ENCODE measurements around the gene FOCAD.

Gene FOCAD

GRCh38 chr9:20702570-20702969 lies 18.5 kb downstream of the FOCAD start:
- no peak for DNase-seq (ENCODE audit: low read depth)
- no peak overlapping the region for H3K4me3 ChIP-seq (ENCODE audit: control insufficient read depth, low read depth, low read length)
- TF ChIP-seq, protein P1, sequence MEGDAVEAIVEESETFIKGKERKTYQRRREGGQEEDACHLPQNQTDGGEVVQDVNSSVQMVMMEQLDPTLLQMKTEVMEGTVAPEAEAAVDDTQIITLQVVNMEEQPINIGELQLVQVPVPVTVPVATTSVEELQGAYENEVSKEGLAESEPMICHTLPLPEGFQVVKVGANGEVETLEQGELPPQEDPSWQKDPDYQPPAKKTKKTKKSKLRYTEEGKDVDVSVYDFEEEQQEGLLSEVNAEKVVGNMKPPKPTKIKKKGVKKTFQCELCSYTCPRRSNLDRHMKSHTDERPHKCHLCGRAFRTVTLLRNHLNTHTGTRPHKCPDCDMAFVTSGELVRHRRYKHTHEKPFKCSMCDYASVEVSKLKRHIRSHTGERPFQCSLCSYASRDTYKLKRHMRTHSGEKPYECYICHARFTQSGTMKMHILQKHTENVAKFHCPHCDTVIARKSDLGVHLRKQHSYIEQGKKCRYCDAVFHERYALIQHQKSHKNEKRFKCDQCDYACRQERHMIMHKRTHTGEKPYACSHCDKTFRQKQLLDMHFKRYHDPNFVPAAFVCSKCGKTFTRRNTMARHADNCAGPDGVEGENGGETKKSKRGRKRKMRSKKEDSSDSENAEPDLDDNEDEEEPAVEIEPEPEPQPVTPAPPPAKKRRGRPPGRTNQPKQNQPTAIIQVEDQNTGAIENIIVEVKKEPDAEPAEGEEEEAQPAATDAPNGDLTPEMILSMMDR (IDR thresholded peaks at IDR 0.05; ENCODE audit: control insufficient read depth, insufficient read depth, low read depth, low read length, missing control alignments) = no peak

GRCh38 chr9:20703146-20703545 lies 19.1 kb downstream of the FOCAD start:
- no peak overlapping the region for H3K4me3 ChIP-seq (ENCODE audit: control insufficient read depth, low read depth, low read length)
- DNase-seq (ENCODE audit: low read depth) = no peak
- TF ChIP-seq, protein P1 (IDR thresholded peaks at IDR 0.05; ENCODE audit: control insufficient read depth, insufficient read depth, low read depth, low read length, missing control alignments) = no peak

GRCh38 chr9:20707708-20708107 lies 23.6 kb downstream of the FOCAD start:
- DNase-seq (ENCODE audit: low read depth) = no peak
- TF ChIP-seq, protein P1 (IDR thresholded peaks at IDR 0.05; ENCODE audit: control insufficient read depth, insufficient read depth, low read depth, low read length, missing control alignments) = no peak
- no peak overlapping the region for H3K4me3 ChIP-seq (ENCODE audit: control insufficient read depth, low read depth, low read length)

GRCh38 chr9:20713172-20713571 lies 29.1 kb downstream of the FOCAD start:
- no peak overlapping the region for H3K4me3 ChIP-seq (ENCODE audit: control insufficient read depth, low read depth, low read length)
- TF ChIP-seq, protein P1 (IDR thresholded peaks at IDR 0.05; ENCODE audit: control insufficient read depth, insufficient read depth, low read depth, low read length, missing control alignments) = no peak
- DNase-seq (ENCODE audit: low read depth) = no peak

GRCh38 chr9:20714442-20715415 lies 30.7 kb downstream of the FOCAD start:
- TF ChIP-seq, protein P1 (IDR thresholded peaks at IDR 0.05; ENCODE audit: control insufficient read depth, insufficient read depth, low read depth, low read length, missing control alignments) = no peak
- DNase-seq (ENCODE audit: low read depth) = no peak
- H3K4me3 ChIP-seq (ENCODE audit: control insufficient read depth, low read depth, low read length) = no peak overlapping the region

GRCh38 chr9:20722221-20722620 lies 38.2 kb downstream of the FOCAD start:
- H3K4me3 ChIP-seq (ENCODE audit: control insufficient read depth, low read depth, low read length) = no peak overlapping the region
- TF ChIP-seq, protein P1 (IDR thresholded peaks at IDR 0.05; ENCODE audit: control insufficient read depth, insufficient read depth, low read depth, low read length, missing control alignments) = no peak
- no peak for DNase-seq (ENCODE audit: low read depth)

Data from AG09309 (cell line).